Ovary (tissue), 3 donors: ENCODE measurements around the gene DNAJC7.

Source experiments
- EP300 ChIP-seq: sonication (generic); formaldehyde crosslinking; IDR thresholded peaks from one replicate; pipeline ENCODE4 v1.6.1; 2017; ENCODE audit warnings: antibody characterized with exemption
- POLR2A ChIP-seq: fragments of 450-650 bp; IDR thresholded peaks from one replicate; pipeline ENCODE4 v1.6.1; 2017; ENCODE audit warnings: antibody characterized with exemption, mild to moderate bottlenecking, moderate library complexity
- TF ChIP-seq, protein P1 (sequence below), 3 donors: fragments of 450-650 bp in 2 of 3; fragments of 200-600 bp in 1 of 3; IDR thresholded peaks; one replicate each; pipeline versions ENCODE4 v1.5.1 to v1.8.0; 2016 to 2022; ENCODE audit warnings: antibody characterized with exemption in 3 of 3, mild to moderate bottlenecking in 1 of 3
- donor health status: DM: no; HTN: no; CAD: no.

DNA sequence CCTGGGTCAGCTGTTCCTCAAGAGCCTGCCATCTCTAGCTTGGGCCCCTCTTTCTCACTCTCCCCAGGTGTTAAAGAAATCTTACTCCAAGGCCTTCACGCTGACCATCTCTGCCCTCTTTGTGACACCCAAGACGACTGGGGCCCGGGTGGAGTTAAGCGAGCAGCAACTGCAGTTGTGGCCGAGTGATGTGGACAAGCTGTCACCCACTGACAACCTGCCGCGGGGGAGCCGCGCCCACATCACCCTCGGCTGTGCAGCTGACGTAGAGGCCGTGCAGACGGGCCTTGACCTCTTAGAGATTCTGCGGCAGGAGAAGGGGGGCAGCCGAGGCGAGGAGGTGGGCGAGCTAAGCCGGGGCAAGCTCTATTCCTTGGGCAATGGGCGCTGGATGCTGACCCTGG is 43.8 kb downstream of the DNAJC7 start:
- TF ChIP-seq EP300, result no peak
- TF ChIP-seq POLR2A, result no peak
- TF ChIP-seq, protein P1, sequence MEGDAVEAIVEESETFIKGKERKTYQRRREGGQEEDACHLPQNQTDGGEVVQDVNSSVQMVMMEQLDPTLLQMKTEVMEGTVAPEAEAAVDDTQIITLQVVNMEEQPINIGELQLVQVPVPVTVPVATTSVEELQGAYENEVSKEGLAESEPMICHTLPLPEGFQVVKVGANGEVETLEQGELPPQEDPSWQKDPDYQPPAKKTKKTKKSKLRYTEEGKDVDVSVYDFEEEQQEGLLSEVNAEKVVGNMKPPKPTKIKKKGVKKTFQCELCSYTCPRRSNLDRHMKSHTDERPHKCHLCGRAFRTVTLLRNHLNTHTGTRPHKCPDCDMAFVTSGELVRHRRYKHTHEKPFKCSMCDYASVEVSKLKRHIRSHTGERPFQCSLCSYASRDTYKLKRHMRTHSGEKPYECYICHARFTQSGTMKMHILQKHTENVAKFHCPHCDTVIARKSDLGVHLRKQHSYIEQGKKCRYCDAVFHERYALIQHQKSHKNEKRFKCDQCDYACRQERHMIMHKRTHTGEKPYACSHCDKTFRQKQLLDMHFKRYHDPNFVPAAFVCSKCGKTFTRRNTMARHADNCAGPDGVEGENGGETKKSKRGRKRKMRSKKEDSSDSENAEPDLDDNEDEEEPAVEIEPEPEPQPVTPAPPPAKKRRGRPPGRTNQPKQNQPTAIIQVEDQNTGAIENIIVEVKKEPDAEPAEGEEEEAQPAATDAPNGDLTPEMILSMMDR (IDR thresholded peaks at IDR 0.05), result no peak
